Measurements from ENCODE around the gene CPM.
"Not testable (repeated sequence)": the region's sequence is repeated elsewhere in the genome, so short reads cannot be mapped to it uniquely, and the experiment has no call there.

Gene CPM

GRCh38 chr12:68815928-68816800 is 116.8 kb downstream of the CPM start:
- Mint-ChIP-seq H3K27me3 (no peaks in the 10 kb centered on the region), H3K36me3 (ENCODE audit: low read depth) (peaks cover 59% of the 10 kb centered on the region), H3K27ac (no peak overlapping the region), H3K4me1 (peaks cover 37% of the 10 kb centered on the region), H3K4me3 (no peak overlapping the region), H3K9me3 (no peaks in the 10 kb centered on the region)
- ATAC-seq (no peak), DNase-seq (no peak)

- no peak for DNase-seq
- no peak for ATAC-seq
- Mint-ChIP-seq H3K4me1 (peaks cover 38% of the 10 kb centered on the region), H3K9me3 (no peaks in the 10 kb centered on the region), H3K27me3 (no peaks in the 10 kb centered on the region), H3K36me3 (ENCODE audit: low read depth) (peaks cover 57% of the 10 kb centered on the region), H3K27ac (peak overlapping the region; percentile 13), H3K4me3 (no peak overlapping the region)
These were observed 117.6 kb downstream of the CPM start for GRCh38 chr12:68815232-68815927.

GRCh38 chr12:68814490-68815231 is 118.3 kb downstream of the CPM start:
- DNase-seq (no peak), ATAC-seq (no peak)
- no peak overlapping the region for H3K4me3 Mint-ChIP-seq
- H3K27ac Mint-ChIP-seq = peak overlapping the region; percentile 13
- peaks cover 41% of the 10 kb centered on the region for H3K4me1 Mint-ChIP-seq
- H3K36me3 Mint-ChIP-seq (ENCODE audit: low read depth) = peaks cover 59% of the 10 kb centered on the region
- H3K9me3 Mint-ChIP-seq = no peaks in the 10 kb centered on the region
- no peaks in the 10 kb centered on the region for H3K27me3 Mint-ChIP-seq

DNA sequence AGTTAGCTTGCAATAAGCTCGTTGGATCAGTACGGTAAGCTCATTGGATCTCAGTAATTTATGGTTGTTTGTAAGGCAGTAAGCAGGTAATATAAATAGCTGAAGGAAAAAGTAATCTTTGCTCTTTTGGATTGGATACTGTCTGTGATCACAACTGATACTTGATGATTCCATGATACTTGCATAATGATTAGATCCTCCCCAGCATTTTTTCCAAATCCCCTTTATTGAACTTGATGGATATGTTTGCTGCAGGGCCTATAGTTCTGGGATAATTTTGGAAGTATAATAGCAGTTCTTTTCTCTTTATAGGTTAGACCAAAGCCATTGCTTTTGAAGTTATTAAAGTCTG is 119.8 kb downstream of the CPM start:
- Mint-ChIP-seq H3K36me3 (ENCODE audit: low read depth) (peaks cover 62% of the 10 kb centered on the region), H3K4me3 (no peak overlapping the region), H3K4me1 (peaks cover 52% of the 10 kb centered on the region), H3K27me3 (peaks cover 2% of the 10 kb centered on the region), H3K27ac (no peak overlapping the region), H3K9me3 (no peaks in the 10 kb centered on the region)
- no peak for DNase-seq
- no peak for ATAC-seq

DNA sequence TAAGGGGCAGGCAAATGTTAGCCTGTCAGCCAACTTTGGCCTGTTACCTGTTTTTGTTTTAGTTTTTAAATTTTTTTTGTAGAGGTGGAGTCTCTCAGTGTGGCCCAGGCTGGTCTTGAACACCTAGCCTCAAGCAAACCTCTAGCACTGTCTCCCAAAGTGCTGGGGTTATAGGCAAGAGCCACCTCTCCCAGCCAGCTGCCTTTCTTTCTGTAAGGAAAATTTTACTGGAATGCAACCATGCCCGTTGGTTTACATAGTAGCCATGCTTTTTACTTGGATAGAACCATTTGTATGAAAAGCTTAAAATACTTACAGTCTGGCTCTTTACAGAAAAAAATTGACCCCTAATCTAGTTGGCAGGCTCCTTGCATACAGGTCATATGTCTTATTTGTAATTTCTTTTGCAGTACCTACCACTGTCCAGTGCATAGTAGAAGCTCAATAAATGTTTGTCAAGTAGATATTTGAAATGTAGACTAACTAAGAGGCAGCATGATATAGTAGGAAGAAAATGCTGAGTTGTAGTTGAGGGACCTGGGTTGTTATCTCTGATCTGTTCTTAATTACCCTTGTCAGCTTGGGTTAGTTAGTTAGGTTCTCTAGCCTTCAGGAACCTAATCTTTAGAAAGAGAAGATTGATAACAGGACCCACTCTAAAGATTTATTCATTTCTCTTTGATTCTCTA is 120.3 kb downstream of the CPM start:
- peaks cover 2% of the 10 kb centered on the region for H3K27me3 Mint-ChIP-seq

GRCh38 chr12:68811573-68811972 is 121.4 kb downstream of the CPM start:
- not testable (repeated sequence) for ATAC-seq, H3K9me3 Mint-ChIP-seq, DNase-seq, H3K27ac Mint-ChIP-seq, H3K27me3 Mint-ChIP-seq
- Mint-ChIP-seq H3K36me3 (ENCODE audit: low read depth) (peaks cover 55% of the 10 kb centered on the region), H3K4me3 (peak overlapping the region; percentile 52), H3K4me1 (peaks cover 61% of the 10 kb centered on the region)

More for the DNA sequence above, 120.3 kb downstream of the CPM start:
- ATAC-seq (no peak), DNase-seq (no peak)
- Mint-ChIP-seq H3K27ac (no peak overlapping the region), H3K36me3 (ENCODE audit: low read depth) (peaks cover 62% of the 10 kb centered on the region), H3K4me3 (peak overlapping the region; percentile 29), H3K4me1 (peaks cover 52% of the 10 kb centered on the region), H3K9me3 (no peaks in the 10 kb centered on the region)

GRCh38 chr12:68810027-68810389 is 123.0 kb downstream of the CPM start:
- ATAC-seq, H3K9me3 Mint-ChIP-seq, DNase-seq, H3K27me3 Mint-ChIP-seq: not testable (repeated sequence)
- Mint-ChIP-seq H3K4me1 (peaks cover 58% of the 10 kb centered on the region), H3K36me3 (ENCODE audit: low read depth) (peaks cover 48% of the 10 kb centered on the region), H3K27ac (peak overlapping the region; percentile 97), H3K4me3 (peak overlapping the region; percentile 92)

DNA sequence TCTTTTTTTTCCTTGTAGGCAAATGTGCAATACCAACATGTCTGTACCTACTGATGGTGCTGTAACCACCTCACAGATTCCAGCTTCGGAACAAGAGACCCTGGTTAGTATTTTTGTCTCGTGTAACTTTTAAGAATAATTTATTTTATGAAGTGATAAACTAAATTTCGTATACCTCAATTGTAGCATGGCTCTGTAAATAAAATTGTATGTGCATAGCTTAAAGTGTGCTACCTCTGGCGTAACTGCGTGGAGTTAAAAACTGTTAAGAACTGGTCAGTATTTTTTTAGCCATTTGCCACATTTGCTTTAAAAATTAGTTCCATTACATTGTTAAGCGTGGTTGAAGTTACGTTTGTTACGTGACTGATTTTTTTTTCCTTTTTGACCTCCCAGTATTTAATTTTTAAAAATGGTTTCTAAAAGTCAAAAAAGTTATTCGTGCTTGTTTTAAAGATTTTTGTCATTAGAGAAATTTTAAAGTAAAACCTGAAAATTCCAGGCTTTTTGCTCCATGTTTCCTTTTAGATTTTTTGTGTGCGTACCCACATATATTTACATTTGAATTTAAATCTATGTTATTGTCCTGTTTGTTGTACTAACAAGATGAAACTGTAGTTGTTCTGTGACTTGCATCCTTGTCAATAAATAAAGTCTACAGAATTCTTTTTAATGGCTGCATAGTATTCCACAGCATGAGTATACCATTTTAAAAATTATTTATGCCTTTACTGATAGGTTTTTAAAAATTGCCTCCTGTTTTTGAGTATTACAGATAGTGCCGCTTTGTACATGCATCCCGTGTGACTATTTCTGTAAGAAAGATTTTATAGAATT is 123.6 kb downstream of the CPM start:
- Mint-ChIP-seq H3K27me3 (peaks cover 2% of the 10 kb centered on the region), H3K4me3 (peak overlapping the region; percentile 92), H3K27ac (peak overlapping the region; percentile 97), H3K36me3 (ENCODE audit: low read depth) (peaks cover 43% of the 10 kb centered on the region), H3K4me1 (peaks cover 52% of the 10 kb centered on the region), H3K9me3 (no peaks in the 10 kb centered on the region)
- DNase-seq = no peak
- peak; percentile 0 for ATAC-seq

DNA sequence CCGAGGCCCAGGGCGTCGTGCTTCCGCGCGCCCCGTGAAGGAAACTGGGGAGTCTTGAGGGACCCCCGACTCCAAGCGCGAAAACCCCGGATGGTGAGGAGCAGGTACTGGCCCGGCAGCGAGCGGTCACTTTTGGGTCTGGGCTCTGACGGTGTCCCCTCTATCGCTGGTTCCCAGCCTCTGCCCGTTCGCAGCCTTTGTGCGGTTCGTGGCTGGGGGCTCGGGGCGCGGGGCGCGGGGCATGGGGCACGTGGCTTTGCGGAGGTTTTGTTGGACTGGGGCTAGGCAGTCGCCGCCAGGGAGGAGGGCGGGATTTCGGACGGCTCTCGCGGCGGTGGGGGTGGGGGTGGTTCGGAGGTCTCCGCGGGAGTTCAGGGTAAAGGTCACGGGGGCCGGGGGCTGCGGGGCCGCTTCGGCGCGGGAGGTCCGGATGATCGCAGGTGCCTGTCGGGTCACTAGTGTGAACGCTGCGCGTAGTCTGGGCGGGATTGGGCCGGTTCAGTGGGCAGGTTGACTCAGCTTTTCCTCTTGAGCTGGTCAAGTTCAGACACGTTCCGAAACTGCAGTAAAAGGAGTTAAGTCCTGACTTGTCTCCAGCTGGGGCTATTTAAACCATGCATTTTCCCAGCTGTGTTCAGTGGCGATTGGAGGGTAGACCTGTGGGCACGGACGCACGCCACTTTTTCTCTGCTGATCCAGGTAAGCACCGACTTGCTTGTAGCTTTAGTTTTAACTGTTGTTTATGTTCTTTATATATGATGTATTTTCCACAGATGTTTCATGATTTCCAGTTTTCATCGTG is 124.4 kb downstream of the CPM start:
- Mint-ChIP-seq H3K4me1 (peaks cover 49% of the 10 kb centered on the region), H3K36me3 (ENCODE audit: low read depth) (peaks cover 38% of the 10 kb centered on the region), H3K4me3 (peak overlapping the region; percentile 92), H3K27me3 (peaks cover 2% of the 10 kb centered on the region), H3K9me3 (no peaks in the 10 kb centered on the region), H3K27ac (peak overlapping the region; percentile 97)
- DNase-seq = peak; percentile 79
- ATAC-seq = peak; percentile 75

DNA sequence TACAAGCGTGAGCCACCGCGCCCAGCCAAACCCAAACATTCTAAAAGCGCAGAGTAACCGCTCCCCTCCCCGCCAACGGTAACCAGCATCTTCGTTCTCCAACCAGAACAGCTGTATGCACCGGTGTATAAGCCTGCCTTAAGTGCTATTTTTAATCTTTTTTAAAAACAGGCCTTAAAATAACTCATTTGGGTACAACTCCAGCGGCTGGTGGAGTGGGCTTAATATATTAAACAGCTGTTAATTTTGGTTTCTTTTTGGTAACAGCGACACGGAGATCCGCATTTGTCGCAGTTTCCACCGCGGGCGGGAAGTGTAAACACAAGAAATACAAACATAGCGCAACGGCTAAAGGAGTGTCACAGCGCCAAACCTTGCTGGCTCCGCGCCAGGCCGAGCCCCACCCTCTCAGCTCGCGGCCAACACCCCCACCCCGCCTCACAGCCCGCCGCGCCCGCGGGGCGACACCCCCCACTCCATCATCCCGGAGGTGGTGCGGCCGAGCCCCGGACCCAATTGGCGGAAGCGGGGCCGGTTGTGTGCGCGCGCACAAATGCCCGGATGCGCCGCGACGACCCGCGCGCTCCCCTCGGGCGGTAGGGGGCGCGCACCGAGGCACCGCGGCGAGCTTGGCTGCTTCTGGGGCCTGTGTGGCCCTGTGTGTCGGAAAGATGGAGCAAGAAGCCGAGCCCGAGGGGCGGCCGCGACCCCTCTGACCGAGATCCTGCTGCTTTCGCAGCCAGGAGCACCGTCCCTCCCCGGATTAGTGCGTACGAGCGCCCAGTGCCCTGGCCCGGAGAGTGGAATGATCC is 125.2 kb downstream of the CPM start, which contains the start of gene MDM2:
TSS of gene MDM2 (plus strand) at position 602 of the 812 bp plus-strand sequence. CDS start 301 bp downstream, outside the sequence.
- H3K4me3 Mint-ChIP-seq = peak within 1 kb of the TSS; percentile 92
- peak; percentile 94 for DNase-seq
- ATAC-seq = peak; percentile 79
- peaks cover 30% of the 10 kb centered on the region for H3K36me3 Mint-ChIP-seq (ENCODE audit: low read depth)
- no peaks in the 10 kb centered on the region for H3K9me3 Mint-ChIP-seq
- peak within 1 kb of the TSS; percentile 97 for H3K27ac Mint-ChIP-seq
- peaks cover 42% of the 10 kb centered on the region for H3K4me1 Mint-ChIP-seq
- H3K27me3 Mint-ChIP-seq = peaks cover 2% of the 10 kb centered on the region

GRCh38 chr12:68807274-68807575 is 125.7 kb downstream of the CPM start:
- not testable (repeated sequence) for DNase-seq, H3K9me3 Mint-ChIP-seq, H3K27me3 Mint-ChIP-seq, ATAC-seq
- H3K36me3 Mint-ChIP-seq (ENCODE audit: low read depth) = peaks cover 25% of the 10 kb centered on the region
- H3K27ac Mint-ChIP-seq = peak overlapping the region; percentile 97
- H3K4me3 Mint-ChIP-seq = peak overlapping the region; percentile 92
- H3K4me1 Mint-ChIP-seq = peaks cover 37% of the 10 kb centered on the region

DNA sequence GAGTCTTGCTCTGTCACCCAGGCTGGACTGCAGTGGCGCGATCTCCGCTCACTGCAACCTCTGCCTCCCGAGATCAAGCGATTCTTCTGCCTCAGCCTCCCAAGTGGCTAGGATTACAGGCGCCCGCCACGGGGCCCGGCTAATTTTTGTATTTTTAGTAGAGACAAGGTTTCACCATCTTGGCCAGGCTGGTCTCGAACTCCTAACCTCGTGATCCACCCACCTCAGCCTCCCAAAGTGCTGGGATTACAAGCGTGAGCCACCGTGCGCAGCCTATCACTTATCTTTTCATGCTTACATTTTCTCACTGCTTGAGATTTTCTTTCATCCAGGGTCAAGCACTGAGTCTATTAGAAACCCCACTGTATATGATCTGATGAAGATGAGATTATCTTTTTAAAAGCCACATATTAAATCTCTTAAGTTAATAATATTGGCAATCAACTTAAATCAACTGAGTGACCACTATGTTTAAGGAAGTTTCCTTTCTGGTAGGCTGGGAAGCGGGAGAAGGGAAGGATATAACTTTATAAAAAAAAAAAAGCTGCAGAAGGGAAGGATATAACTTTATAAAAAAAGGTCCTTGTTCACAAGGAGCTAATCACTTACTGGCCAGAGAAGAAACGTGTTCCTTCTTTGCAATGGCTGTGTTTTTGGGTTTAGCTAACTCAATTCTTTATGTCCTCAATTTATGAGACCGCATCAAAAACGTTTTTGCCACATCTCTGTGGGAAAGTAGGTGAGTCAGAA is 126.3 kb downstream of the CPM start:
- peaks cover 2% of the 10 kb centered on the region for H3K27me3 Mint-ChIP-seq
- no peaks in the 10 kb centered on the region for H3K9me3 Mint-ChIP-seq

More for the DNA sequence above, 126.3 kb downstream of the CPM start:
- ATAC-seq (no peak), DNase-seq (no peak)
- peak overlapping the region; percentile 97 for H3K27ac Mint-ChIP-seq
- peak overlapping the region; percentile 92 for H3K4me3 Mint-ChIP-seq
- H3K4me1 Mint-ChIP-seq = peaks cover 34% of the 10 kb centered on the region
- H3K36me3 Mint-ChIP-seq (ENCODE audit: low read depth) = peaks cover 23% of the 10 kb centered on the region
